GM18907 (cell line): Measurements from ENCODE around the gene UTF1.

ENCODE experiments used
- ATAC-seq: cut with Tn5 transposase; IDR thresholded peaks from one replicate; pipeline ENCODE4 v1.9.1; 2021; ENCODE audit warnings: mild to moderate bottlenecking, moderate library complexity; ENCODE audit not compliant: unreplicated experiment

UTF1 gene

GRCh38 chr10:133276435-133277201 lies 46.6 kb downstream of the UTF1 start, which contains the start of gene ADAM8:
ADAM8 (minus strand) TSS chr10:133276868; CDS start chr10:133276817, 51 bp downstream.
- peak; percentile 34 for ATAC-seq

GRCh38 chr10:133277277-133277992 lies 47.4 kb downstream of the UTF1 start:
- no peak for ATAC-seq

- no peak for ATAC-seq
Observed at GRCh38 chr10:133277993-133278576, 48.1 kb downstream of the UTF1 start.

- ATAC-seq, result peak; percentile 40
Observed at GRCh38 chr10:133278577-133279265, 48.7 kb downstream of the UTF1 start.

- no peak for ATAC-seq
Observed at GRCh38 chr10:133279326-133280226, 49.6 kb downstream of the UTF1 start.

GRCh38 chr10:133280391-133281059 lies 50.5 kb downstream of the UTF1 start:
- ATAC-seq, result no peak

GRCh38 chr10:133281084-133281483 lies 51.1 kb downstream of the UTF1 start:
- no peak for ATAC-seq
